ENCODE measurements around the gene XYLB. TPM values are rescaled to one million over a fixed set of nuclear protein-coding genes. Genes with fewer than 3 reads are reported as not detected.

Gene XYLB
- total and polyA plus RNA-seq, 2 of the 13 experiments (the other 11 are each of a cell fraction or from before 2014, with no cell fraction given), result 25.9 to 30.0 TPM

DNA sequence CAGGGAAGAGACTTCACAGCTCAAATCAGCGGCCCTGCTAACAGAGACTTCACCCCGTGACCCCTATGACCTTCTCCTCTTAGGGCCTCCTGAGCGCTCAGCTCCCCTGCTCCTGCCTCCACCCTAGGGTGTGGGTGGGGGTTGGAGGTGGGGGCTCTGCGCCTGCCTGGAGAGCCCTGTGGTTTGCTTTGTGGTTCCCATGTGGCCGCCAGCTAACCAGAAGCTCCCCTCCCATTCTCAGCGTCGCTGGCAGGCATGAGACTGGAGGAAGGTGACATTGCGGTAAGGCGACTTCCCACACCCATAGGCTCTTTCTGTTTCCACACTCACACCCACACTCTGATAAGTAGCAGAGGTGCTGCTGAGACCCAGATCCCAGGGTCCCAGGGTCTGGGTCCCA lies 27.6 kb downstream of the XYLB start:
- ATAC-seq (no peak), FAIRE-seq (no peak), DNase-seq (ENCODE audit: low spot score) (no peak)
- Histone ChIP-seq H2AFZ (ENCODE audit: low read length) (no peak overlapping the region), H3K36me3 (replicated peaks in 1 of 2; ENCODE audit: control insufficient read depth in 1 of 2, insufficient read depth in 2 of 2, low read length in 2 of 2) (peaks cover 57 to 95% of the 10 kb centered on the region in 2 experiments), H3K27ac (ENCODE audit: extremely low read length, insufficient read depth, low read length) (no peak overlapping the region), H3K4me3 (replicated peaks in 1 of 3; ENCODE audit: insufficient read depth in 1 of 3, low read depth in 2 of 3, low read length in 3 of 3) (no peak overlapping the region), H3K9me3 (ENCODE audit: low read length) (no peaks in the 10 kb centered on the region), H4K20me1 (ENCODE audit: insufficient read depth, low read length) (no peaks in the 10 kb centered on the region), H3K4me1 (ENCODE audit: insufficient read depth, low read length) (no peaks in the 10 kb centered on the region), H3K27me3 (ENCODE audit: control insufficient read depth in 1 of 2, insufficient read depth in 2 of 2, low read length in 2 of 2) (no peaks in the 10 kb centered on the region; a peak in 1 of 5 replicates), H3K79me2 (ENCODE audit: insufficient read depth, low read length) (no peaks in the 10 kb centered on the region), H3K4me2 (ENCODE audit: low read depth, low read length) (no peak overlapping the region), H3K9ac (ENCODE audit: insufficient read depth, low read depth, low read length) (no peak overlapping the region)
- CTCF ChIA-PET (ENCODE audit: low intra/inter-chr PET ratio, low total read pairs), result no interaction called here
- POLR2A ChIA-PET, result no interaction called here
- no peak for TF ChIP-seq ZFP82 (CRISPR knock-in tag; IDR thresholded peaks at IDR 0.05; ENCODE audit: borderline replicate concordance)
- TF ChIP-seq FOXA3 (CRISPR knock-in tag; IDR thresholded peaks at IDR 0.05), result no peak
- TF ChIP-seq, protein P1, sequence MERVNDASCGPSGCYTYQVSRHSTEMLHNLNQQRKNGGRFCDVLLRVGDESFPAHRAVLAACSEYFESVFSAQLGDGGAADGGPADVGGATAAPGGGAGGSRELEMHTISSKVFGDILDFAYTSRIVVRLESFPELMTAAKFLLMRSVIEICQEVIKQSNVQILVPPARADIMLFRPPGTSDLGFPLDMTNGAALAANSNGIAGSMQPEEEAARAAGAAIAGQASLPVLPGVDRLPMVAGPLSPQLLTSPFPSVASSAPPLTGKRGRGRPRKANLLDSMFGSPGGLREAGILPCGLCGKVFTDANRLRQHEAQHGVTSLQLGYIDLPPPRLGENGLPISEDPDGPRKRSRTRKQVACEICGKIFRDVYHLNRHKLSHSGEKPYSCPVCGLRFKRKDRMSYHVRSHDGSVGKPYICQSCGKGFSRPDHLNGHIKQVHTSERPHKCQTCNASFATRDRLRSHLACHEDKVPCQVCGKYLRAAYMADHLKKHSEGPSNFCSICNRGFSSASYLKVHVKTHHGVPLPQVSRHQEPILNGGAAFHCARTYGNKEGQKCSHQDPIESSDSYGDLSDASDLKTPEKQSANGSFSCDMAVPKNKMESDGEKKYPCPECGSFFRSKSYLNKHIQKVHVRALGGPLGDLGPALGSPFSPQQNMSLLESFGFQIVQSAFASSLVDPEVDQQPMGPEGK (CRISPR knock-in tag; IDR thresholded peaks at IDR 0.05), result no peak
- no peak for TF ChIP-seq ZNF564 (CRISPR knock-in tag; IDR thresholded peaks at IDR 0.05)
- BruUV-seq (replicated peaks), result no TSS peak
- intact Hi-C loops (cut with micrococcal nuclease; ENCODE audit: unreplicated experiment) (no loop called here), in situ Hi-C loops (cut with HindIII; ENCODE audit: extremely low pct_ligation_motif_present, low pct_unique_long_range_greater_than_20kb) (no loop called here)
- 100% methylated on average over 8 of the region's 9 CpGs for WGBS (ENCODE audit: low lambda C conversion rate)

DNA sequence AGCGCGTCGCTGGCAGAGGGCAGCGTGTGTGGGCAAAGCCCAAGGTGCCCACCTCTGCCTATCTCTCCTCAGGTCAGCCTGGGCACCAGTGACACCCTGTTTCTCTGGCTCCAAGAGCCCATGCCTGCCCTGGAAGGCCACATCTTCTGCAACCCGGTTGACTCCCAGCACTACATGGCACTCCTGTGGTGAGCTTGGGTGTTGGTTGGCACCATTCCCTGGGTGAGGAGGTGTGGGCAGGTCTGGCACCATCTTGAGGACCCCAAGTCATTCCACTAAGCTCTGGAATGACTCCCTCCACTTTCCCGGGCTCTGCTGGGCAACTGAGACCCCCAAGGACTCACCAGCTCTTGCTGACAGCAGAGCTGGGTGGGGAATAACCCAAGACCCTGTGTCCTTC lies 28.5 kb downstream of the XYLB start:
- H3K36me3 ChIP-seq (replicated peaks in 1 of 2; ENCODE audit: control insufficient read depth in 1 of 2, insufficient read depth in 2 of 2, low read length in 2 of 2), result peaks cover 62 to 95% of the 10 kb centered on the region in 2 experiments
- no peaks in the 10 kb centered on the region; a peak in 1 of 5 replicates for H3K27me3 ChIP-seq (ENCODE audit: control insufficient read depth in 1 of 2, insufficient read depth in 2 of 2, low read length in 2 of 2)
- intact Hi-C loops (cut with micrococcal nuclease; ENCODE audit: unreplicated experiment) (no loop called here), in situ Hi-C loops (cut with HindIII; ENCODE audit: extremely low pct_ligation_motif_present, low pct_unique_long_range_greater_than_20kb) (no loop called here)
- FAIRE-seq, result no peak
- ChIA-PET POLR2A (no interaction called here), CTCF (ENCODE audit: low intra/inter-chr PET ratio, low total read pairs) (no interaction called here)
- 100% methylated on average over 1 of the region's 6 CpGs for WGBS (ENCODE audit: low lambda C conversion rate)
- H3K79me2 ChIP-seq (ENCODE audit: insufficient read depth, low read length), result no peaks in the 10 kb centered on the region
- BruUV-seq (replicated peaks), result no TSS peak
- no peaks in the 10 kb centered on the region for H4K20me1 ChIP-seq (ENCODE audit: insufficient read depth, low read length)
- no peak overlapping the region for H3K4me3 ChIP-seq (replicated peaks in 1 of 3; ENCODE audit: insufficient read depth in 1 of 3, low read depth in 2 of 3, low read length in 3 of 3)
- TF ChIP-seq HNRNPL (IDR thresholded peaks at IDR 0.05; ENCODE audit: low read depth, low read length), result 0 out of 2 replicates have a peak, but pooled peaks have one; percentile 16
- TF ChIP-seq, protein P2, sequence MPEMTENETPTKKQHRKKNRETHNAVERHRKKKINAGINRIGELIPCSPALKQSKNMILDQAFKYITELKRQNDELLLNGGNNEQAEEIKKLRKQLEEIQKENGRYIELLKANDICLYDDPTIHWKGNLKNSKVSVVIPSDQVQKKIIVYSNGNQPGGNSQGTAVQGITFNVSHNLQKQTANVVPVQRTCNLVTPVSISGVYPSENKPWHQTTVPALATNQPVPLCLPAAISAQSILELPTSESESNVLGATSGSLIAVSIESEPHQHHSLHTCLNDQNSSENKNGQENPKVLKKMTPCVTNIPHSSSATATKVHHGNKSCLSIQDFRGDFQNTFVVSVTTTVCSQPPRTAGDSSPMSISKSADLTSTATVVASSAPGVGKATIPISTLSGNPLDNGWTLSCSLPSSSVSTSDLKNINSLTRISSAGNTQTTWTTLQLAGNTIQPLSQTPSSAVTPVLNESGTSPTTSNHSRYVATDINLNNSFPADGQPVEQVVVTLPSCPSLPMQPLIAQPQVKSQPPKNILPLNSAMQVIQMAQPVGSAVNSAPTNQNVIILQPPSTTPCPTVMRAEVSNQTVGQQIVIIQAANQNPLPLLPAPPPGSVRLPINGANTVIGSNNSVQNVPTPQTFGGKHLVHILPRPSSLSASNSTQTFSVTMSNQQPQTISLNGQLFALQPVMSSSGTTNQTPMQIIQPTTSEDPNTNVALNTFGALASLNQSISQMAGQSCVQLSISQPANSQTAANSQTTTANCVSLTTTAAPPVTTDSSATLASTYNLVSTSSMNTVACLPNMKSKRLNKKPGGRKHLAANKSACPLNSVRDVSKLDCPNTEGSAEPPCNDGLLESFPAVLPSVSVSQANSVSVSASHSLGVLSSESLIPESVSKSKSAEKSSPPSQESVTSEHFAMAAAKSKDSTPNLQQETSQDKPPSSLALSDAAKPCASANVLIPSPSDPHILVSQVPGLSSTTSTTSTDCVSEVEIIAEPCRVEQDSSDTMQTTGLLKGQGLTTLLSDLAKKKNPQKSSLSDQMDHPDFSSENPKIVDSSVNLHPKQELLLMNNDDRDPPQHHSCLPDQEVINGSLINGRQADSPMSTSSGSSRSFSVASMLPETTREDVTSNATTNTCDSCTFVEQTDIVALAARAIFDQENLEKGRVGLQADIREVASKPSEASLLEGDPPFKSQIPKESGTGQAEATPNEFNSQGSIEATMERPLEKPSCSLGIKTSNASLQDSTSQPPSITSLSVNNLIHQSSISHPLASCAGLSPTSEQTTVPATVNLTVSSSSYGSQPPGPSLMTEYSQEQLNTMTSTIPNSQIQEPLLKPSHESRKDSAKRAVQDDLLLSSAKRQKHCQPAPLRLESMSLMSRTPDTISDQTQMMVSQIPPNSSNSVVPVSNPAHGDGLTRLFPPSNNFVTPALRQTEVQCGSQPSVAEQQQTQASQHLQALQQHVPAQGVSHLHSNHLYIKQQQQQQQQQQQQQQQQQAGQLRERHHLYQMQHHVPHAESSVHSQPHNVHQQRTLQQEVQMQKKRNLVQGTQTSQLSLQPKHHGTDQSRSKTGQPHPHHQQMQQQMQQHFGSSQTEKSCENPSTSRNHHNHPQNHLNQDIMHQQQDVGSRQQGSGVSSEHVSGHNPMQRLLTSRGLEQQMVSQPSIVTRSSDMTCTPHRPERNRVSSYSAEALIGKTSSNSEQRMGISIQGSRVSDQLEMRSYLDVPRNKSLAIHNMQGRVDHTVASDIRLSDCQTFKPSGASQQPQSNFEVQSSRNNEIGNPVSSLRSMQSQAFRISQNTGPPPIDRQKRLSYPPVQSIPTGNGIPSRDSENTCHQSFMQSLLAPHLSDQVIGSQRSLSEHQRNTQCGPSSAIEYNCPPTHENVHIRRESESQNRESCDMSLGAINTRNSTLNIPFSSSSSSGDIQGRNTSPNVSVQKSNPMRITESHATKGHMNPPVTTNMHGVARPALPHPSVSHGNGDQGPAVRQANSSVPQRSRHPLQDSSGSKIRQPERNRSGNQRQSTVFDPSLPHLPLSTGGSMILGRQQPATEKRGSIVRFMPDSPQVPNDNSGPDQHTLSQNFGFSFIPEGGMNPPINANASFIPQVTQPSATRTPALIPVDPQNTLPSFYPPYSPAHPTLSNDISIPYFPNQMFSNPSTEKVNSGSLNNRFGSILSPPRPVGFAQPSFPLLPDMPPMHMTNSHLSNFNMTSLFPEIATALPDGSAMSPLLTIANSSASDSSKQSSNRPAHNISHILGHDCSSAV (CRISPR knock-in tag; IDR thresholded peaks at IDR 0.05; ENCODE audit: borderline replicate concordance), result no peak
- TF ChIP-seq, protein P3, sequence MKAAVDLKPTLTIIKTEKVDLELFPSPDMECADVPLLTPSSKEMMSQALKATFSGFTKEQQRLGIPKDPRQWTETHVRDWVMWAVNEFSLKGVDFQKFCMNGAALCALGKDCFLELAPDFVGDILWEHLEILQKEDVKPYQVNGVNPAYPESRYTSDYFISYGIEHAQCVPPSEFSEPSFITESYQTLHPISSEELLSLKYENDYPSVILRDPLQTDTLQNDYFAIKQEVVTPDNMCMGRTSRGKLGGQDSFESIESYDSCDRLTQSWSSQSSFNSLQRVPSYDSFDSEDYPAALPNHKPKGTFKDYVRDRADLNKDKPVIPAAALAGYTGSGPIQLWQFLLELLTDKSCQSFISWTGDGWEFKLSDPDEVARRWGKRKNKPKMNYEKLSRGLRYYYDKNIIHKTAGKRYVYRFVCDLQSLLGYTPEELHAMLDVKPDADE (CRISPR knock-in tag; IDR thresholded peaks at IDR 0.05), result no peak
- no peak for DNase-seq (ENCODE audit: low spot score)
- no peak overlapping the region for H3K4me2 ChIP-seq (ENCODE audit: low read depth, low read length)
- no peak overlapping the region for H3K9ac ChIP-seq (ENCODE audit: insufficient read depth, low read depth, low read length)
- H3K4me1 ChIP-seq (ENCODE audit: insufficient read depth, low read length), result no peaks in the 10 kb centered on the region
- no peak overlapping the region for H2AFZ ChIP-seq (ENCODE audit: low read length)
- no peaks in the 10 kb centered on the region for H3K9me3 ChIP-seq (ENCODE audit: low read length)
- H3K27ac ChIP-seq (ENCODE audit: extremely low read length, insufficient read depth, low read length), result no peak overlapping the region
- ATAC-seq, result no peak

Measured in HepG2 (cell line).